HG03159 (cell line): ENCODE measurements around the gene MCRS1.
"Not testable (repeated sequence)": the region's sequence is repeated elsewhere in the genome, so short reads cannot be mapped to it uniquely, and the experiment has no call there.

Source experiments
- ATAC-seq: cut with Tn5 transposase; IDR thresholded peaks from one replicate; pipeline ENCODE4 v1.9.1; 2021; ENCODE audit warnings: mild to moderate bottlenecking, moderate library complexity; ENCODE audit not compliant: unreplicated experiment

The MCRS1 gene

DNA sequence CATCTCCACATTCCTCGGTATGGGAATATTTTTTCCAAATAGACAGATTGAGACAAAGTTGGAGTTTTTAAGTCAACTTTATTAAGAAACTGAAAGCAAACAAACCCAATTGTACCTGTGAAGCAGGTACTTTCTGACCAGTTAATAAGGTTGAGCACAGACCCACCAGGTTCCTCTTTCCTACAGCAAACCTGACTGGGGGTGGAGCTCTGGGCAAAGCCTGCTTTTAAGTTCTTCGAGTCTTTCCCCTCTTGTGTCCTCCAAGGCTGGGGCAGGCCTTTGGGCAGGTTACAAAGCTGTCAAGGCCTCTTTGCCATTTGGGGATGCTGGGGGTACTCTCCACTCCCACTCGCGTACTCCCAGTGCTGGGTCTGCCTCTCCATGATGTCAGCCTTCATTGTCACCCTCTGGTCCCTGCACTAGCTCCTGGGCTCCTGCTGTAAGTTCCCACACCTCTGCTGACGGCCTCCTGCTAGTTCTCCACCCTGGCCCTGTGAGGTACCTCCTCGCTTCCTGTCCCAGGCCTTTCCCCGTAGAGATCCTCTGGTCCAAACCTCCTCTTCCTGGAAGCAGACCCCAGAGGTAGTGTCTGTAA, 25.9 kb downstream of the MCRS1 start:
- ATAC-seq, result no peak

DNA sequence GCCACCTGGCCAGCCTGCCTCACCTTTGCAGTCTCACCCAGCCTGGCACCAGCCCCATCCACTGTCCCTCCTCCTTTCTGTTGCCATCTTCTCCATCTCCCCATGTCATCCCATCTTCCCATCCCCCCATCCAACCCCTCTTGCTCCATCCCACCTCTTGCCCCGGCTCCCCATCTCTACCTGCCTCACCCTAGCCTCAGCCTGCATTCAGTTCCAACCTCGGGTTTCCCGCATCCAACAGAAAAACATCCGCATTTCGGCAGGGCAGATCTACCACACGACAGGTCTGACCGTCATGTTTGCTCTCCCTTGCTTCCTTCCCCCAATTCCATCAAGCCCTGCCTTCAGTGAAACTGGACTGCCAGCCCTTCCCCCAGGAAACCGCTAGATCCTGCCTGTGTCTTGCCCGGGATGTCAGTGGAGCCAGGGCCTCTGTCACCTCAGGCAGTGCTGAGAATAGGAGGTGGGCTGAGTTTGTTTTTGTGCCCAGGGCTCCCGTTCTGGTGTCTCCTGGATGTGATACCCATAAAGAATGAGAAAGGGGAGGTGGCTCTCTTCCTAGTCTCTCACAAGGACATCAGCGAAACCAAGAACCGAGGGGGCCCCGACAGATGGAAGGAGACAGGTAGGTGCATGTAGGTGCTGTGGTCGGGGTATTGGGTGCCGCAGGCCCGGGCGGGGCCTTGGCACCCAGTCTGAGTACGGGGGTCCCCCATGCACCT, 26.6 kb downstream of the MCRS1 start:
- no peak for ATAC-seq

DNA sequence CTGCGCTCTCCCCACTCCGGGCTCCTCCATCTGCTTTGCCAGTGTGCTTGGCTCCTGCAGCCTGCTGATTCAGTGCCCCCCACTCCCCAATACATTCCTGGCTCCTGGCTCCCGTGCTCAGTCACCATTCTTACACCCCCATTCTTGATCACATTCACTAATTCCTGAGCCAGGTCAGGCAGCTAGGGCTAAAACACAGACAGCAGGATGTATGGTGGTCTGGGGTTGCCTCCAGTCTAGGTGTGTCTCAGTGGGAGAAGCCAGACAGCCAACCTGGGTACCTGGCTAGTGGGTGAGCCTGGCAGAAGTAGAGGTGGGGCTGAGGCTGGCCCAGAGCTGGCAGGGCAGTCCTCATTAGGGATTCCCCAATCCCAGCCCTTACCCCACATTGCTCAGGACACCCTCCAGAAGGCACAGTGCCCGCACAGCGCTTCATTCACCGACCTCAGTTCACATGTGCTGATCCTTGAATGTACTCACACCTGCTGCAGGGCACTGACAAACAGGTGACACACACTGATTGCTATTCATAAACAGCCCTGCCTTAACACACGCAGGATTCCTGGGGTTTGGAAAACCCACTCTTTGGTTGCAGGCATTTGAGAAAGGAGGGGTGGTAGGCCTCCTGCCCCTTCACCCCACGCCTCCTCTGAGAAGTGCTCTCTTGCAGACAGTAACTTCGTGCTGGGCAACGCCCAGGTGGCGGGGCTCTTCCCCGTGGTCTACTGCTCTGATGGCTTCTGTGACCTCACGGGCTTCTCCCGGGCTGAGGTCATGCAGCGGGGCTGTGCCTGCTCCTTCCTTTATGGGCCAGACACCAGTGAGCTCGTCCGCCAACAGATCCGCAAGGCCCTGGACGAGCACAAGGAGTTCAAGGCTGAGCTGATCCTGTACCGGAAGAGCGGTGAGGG, 27.5 kb downstream of the MCRS1 start:
- no peak for ATAC-seq

DNA sequence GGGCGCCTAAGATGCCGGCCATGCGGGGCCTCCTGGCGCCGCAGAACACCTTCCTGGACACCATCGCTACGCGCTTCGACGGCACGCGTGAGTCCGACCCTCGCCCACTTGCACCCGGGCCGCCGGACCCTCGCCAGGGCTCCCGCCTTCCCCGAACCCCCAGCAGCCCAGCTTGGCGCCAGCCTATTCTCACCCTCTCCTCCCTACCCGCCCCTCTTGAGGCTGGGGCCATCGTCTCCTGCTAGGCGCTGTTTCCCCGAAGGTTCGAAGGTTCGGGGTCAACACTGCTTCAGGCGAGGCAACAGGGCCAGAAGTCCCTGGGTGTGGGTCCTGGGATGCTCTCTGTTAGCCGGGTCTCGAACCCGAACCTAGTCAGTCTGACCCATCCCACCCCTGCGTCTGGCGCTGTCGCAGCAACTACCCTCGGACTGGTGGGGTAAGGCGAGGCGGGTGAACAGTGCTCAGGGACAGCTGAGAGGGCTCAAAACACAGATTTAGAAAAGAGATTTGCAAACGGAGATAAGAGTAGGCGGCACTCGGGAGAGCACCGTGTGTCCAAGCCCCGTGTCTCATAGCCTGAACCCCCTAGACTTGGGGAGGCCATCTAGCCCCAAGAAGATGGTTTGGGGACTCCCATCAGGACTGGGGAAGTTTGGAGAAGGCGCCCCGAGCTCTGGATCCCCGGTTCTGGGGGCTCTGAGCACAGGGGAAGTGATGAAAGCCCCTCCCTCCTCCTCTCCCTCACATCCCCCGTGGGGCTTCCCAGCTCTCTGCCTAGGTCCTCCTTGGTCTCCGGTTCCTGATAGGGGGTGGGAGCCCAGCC, 28.3 kb downstream of the MCRS1 start:
- no peak for ATAC-seq

DNA sequence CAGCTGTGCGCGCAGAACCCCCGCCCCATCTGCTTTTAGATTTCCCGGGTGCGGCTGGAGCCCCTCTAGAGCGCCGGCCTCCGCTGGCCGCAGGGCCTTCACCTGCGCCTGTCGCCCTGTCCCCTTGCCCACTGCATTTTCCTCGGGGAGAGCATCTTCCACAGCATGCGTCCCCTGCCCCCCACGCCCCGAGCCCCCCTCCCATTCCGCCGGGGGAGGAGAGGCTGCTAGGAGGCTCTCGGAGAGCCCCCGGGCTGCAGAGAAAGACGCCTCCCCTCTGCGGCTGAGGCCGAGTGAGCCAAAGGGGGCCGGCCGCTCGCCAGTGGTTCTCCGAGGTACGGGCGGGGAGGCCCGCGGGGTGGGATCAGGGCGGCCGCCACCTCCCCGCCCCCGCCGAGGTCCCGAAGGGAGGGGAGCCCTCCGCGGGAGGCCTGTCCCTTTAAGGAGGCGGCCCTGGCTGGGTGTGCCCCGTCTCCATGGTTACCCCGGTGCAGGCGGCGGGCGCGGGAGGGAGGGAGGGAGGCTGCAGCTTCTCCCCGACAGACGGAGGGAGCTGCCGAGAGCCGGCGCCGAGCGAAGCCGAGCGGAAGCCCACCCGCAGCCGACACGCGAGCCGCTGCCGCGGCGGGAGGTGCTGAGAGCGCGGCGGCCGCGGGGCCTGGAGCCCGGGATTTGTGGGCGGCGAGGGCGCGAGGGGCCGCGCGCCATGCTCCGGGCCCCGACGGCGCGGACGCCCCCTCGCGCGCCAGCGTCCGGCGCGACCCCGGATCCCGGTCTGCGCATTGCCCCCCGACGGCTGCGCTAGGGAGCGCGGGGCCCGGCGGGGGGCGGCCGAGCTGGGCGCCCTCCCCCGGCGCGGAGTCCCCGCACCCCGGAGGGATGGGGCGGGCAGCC, 29.2 kb downstream of the MCRS1 start, which contains the start of gene KCNH3:
KCNH3 (plus strand) TSS at position 521 of the 894 bp plus-strand sequence. CDS start 387 bp downstream, outside the sequence.
- peak; percentile 50 for ATAC-seq

DNA sequence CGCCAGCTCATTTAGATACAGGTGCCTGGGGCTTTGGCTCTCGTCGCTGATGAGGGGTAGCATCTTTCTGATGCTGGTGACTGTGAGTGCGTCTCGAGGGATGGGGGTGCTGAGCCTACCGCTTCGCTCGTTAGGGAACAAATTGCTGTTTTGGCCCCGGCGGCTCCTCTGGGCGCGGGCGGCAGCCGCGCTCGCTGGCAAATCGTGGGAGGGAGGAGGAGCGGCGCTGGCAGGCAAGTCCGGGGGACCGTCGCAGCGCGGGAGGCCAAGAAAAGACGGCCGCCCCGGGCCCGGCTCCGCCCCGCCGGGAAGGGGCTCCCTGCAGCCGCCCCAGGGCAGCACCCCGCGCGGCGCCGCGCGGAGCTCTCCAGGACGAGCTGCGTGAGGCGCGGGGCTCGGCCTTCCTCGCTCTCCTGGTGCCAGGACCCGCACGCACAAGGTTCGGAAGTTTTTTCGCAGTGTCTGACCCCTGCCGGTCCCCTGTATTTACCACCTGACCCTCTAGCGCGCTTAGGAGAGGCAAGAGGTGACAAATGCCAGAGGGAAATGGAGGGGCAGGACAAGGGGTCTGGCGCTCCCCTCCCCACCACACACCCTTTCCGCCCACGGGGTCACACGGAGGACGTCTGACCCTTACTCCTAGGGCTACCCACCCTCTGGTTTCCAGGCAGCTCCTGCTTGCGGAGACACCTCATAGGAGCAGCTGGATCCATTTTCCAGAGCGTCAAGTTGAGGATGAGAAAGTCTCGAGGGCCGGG, 30.0 kb downstream of the MCRS1 start:
- ATAC-seq, result no peak

DNA sequence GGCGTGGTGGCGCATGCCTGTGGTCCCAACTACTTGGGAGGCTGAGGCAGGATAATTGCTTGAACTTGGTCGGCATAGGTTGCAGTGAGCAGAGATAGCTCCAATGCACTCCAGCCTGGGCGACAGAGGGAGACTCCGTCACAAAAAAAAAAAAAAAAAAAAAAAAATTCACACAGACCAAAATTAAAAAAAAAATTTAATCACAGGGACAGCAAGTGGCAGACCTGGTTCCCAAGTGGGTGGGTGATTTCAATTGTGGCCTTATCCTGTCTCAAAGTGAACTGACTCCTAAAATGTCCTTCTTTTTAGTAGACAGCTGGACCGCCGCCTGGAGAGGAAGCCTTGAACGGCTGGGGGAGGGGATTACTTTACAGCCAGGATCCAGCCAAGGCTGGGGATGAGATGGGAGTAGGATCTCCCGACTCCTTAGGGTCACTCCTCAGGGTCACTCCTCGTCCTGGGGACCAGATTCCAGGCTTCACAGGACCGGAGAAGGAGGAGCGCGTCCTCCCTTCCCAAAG, 30.7 kb downstream of the MCRS1 start:
- ATAC-seq, result no peak

DNA sequence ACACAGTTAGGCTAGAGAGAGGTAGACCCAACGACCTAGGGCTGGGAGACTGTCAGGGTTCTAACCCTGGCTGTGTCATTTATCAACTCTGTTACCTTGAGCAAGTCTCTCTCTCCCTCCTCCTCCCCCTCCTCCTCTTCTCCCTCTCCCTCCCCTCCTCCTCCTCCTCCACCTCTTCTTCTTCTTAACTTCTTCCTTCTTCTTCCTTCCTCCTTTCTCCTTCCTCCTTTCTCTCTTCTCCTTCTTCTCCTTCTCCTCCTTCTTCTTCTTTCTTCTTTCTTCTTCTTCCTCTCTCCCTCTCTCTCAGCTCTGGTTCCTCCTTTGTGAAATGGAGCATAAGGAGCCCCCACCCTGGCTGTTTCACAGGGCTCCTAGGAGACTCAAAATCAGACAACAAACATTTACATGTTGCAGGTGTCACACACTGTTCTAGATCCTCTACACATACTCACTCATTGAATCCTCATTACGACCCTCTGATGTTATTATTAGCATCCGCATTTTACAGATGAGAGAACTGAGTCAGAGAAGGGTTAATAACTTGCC, 31.3 kb downstream of the MCRS1 start:
- ATAC-seq, result no peak

DNA sequence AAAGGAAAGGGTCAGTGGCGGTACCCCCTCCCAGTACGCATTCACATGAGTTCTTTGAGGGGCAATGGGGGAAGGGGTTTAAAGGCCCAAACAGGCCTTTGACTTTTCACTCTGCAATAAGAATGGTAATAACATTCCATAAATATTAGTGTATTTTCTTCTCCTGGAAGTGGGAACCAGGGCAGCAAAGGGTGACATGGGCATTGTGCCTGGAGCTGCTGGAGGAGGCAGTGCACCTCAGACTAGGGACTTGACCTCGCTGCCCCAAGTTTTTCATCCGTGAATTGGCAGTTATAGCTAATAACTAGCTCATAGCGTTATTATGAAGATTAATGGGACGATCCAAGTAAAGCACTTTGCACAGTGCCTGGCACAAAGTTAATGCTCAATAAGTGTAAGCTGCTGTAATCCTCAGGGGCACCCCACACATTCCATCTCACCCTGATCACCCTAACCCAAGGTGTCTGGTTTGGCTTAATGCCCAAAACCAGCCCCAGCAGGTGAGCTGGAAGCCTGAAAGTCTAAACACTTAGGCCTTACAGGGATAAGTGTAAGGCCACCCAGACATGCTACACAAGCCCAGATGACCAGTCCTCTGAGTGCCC, 31.9 kb downstream of the MCRS1 start:
- ATAC-seq, result no peak

DNA sequence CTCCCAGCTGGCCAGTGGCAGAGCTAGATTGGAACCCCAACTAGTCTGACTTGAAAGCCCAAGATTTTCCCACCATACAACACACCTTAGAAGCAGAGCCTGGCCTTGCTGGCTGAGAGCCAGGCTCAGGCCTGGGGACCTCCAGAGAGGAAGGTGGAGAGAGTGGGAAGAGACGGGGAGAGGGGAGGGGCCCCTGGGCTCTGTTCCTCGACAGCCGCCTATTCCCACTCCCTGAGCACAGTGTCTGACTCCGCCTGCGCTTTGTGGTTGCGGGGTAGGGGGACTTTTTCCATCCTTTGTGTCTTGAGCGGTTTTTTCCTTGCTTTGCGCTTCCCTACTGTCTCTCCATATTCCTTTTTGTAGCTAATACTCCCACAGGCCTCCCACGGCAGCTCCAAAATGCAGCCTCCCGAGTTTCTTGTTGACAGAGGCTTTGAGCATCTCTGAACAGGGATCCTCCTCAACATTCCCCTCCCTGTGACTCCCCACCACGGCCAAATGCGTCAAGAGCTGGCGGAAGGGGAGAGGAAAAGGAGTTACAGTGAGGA, 33.1 kb downstream of the MCRS1 start:
- no peak for ATAC-seq

DNA sequence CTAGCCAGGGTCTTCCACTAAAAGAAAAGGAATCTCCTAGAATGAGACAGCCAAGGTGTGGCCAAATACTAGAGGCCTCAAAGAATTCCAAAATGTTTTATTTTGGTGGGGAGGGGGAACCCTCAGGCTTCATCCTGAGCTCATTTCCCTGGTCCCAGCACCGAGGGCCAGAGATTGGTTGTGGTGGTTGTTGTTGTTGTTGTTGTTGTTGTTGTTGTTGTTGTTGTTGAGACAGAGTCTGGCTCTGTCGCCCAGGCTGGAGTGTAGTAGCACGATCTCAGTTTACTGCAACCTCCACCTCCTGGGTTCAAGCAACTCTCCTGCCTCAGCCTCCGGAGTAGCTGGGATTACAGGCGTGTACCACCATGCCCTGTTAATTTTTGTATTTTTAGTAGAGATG, 33.8 kb downstream of the MCRS1 start:
- ATAC-seq, result not testable (repeated sequence)

DNA sequence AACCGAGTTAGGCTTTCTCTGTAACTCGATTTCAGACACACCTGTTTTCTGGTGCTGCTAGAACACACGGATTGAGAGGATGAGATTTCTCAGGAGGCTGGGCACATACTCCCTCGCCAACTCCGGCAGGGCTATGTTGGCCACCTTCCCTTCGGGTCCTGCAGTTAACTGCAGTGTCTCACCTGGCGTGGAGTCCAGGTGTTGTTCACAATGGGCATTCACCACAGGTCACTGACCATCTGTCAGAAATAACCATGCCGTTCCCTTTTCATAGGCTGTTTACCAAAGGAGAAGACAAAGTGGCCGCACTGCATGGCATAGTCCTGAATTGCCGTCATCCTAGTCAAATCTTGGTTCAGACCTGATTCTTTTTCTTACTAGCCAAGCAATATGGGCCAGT, 34.6 kb downstream of the MCRS1 start:
- no peak for ATAC-seq

DNA sequence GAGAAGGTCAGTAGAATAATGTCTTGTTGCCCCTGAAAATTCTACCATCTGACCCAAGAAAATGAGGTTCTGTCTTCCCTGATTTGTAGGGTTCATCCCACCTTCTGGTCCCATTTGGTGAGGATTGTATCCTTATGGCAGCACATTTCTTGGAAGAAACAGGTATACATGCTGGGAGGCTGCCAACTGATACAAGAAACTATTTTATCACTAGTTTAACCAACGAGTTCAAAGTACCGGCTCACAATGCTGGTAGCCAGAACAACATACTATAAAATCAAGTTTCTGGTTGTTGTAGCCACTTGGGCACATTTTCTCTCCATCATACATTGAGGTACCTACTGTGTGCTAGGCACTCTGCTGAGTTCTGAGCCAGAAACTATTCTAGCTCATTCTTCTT, 36.2 kb downstream of the MCRS1 start:
- ATAC-seq, result no peak

DNA sequence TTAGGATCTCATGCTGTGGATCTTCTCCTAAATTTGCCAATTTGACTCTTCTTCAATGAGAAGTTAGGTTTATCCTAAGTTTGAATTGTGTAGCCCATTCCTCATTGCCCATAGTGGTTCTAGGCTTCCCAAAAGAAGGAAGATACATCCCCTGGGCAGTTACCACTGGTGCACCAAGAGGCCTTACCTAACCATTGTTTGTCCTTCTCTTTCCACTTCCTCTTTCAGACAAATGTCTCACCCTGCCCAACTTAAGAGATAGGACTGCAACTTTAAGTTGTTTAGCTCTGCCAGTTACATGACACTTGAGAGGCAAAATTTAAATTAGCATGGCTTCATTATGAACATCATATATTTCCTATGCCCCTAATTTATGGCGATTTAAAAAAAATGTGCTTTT, 38.5 kb downstream of the MCRS1 start:
- no peak for ATAC-seq

DNA sequence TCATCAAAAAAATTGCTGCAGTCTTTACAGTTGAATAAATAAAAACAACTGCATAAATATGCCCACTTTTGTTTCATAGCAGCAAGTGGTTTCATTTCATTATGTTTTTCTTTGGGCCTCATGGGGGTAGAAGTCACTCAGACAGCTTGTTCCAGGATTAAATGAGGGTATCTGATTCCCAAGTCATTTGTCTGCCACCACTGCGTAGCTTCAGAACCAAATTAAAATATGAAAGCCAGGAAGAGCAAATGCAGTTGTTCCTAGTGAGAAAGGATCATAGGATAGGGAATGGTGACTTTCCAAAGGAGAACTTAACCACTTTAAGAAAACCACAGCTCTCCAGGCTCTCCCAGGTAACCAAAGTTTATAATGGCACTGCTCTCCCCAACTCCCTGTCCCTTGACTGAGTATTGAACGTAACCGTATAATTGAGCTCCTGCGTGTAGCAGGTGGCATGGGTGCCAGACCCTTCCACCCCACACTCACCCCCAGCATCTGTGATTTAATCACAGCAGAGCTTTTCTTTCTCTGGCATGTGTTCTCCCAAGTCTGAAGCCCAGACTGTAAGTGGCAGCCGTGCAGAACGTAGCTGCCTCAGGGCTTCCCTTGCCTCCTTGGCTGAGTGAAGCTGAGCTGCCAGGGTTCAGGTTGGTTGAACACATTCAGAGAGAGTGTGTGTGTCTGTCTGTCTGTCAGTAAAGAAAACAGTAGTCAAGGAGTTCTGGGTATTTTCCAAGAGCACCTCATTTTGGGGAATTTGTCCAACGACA, 40.4 kb downstream of the MCRS1 start:
- no peak for ATAC-seq

DNA sequence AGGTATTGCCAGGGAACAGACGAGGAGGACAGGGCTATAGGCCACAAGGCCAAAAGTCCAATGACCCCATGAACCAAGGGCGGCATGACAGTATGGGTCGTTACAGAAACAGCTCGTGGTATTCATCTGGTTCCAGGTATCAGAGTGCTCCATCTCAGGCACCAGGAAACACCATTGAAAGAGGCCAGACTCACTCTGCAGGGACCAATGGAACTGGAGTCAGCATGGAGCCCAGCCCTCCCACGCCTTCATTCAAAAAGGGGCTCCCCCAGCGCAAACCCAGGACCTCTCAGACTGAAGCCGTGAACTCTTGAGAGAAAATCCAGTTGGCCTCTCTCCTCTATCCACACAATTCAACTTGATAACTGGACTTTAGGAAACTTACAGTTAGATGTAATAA, 42.0 kb downstream of the MCRS1 start:
- no peak for ATAC-seq

DNA sequence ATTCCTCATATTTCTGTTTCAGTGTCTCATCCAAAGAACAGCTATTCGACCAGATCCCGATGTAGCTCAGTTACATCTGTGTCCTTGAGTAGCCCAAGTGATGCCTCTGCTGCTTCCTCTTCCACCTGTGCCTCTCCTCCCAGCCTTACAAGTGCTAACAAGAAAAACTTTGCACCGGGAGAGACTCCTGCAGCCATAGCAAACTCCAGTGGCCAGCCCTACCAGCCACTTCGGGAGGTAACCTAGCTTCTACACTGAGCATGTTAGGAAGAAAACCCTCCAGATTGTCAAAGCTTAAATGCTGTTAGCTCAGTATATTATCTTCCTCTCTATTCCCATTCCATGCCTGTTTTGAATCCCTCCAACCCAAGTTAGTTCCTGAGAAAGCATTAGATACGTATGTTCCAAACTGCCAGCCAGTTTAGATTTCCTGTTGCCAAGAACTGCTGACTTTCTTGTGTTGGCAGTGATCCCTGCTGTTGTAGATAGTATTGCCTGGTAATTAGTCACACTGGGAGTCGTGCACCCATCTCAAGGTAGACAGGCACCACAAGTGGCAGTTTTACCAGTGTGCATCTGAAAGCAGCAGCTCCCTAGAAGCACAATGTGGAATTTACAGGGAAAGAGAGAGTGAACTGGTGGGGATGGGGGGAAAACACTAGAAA, 43.1 kb downstream of the MCRS1 start:
- ATAC-seq, result no peak
